OCI-M1 (cell line): ENCODE data around the gene ITGA1.
A peak's percentile ranks its signal among the peaks of the same experiment; 100 is the strongest.

Experiments used
- DNase-seq: peaks from one replicate; lab custom pipeline; 2025; lab: John Stamatoyannopoulos, UW

ITGA1 gene

GRCh38 chr5:52772668-52773067 lies 15.0 kb upstream of the ITGA1 start:
- no peak for DNase-seq

GRCh38 chr5:52773342-52773741 lies 14.4 kb upstream of the ITGA1 start:
- DNase-seq, result no peak

DNA sequence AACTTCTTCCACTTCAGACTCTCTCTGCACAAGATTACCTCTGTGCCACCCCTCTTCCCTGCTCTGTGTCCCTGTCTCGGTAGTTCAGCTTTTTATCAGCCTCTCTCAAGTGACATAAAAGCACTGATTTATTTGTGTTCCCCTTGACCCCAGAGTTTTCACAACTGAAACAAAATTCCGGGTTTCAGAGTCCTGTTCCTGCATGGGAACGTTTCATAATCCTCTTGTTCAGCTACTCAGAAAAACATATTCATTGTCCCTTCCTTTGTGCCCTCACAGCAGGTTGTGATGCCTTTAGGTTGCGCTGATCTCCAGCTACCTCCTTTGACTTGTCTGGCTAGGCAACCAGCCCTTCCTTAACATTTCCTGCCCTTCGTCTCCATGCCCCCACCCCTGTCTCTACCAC lies 13.7 kb upstream of the ITGA1 start:
- no peak for DNase-seq

GRCh38 chr5:52776116-52776515 lies 11.6 kb upstream of the ITGA1 start:
- DNase-seq, result no peak

DNA sequence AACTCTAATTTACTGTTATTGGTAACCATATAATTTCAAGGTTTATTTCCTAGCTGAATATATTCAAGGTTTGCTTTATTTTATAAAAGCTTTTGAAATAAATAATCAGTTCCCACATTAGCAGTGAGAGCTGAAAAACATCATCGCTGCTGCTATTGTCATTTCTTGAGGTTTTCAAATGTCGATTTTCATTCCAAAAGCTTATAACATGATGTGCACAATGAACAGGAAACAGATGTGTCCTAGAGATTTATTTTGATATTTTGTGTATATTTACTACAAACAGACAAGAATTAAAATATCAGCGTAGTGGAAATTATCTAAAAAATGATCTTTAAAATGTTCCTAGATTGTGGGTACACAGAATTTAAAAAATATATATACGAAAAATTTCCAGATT lies 10.5 kb upstream of the ITGA1 start:
- DNase-seq, result no peak

- no peak for DNase-seq
Measured at GRCh38 chr5:52778781-52779180, 8.9 kb upstream of the ITGA1 start.

- DNase-seq, result no peak
Measured at GRCh38 chr5:52779213-52779612, 8.5 kb upstream of the ITGA1 start.

DNA sequence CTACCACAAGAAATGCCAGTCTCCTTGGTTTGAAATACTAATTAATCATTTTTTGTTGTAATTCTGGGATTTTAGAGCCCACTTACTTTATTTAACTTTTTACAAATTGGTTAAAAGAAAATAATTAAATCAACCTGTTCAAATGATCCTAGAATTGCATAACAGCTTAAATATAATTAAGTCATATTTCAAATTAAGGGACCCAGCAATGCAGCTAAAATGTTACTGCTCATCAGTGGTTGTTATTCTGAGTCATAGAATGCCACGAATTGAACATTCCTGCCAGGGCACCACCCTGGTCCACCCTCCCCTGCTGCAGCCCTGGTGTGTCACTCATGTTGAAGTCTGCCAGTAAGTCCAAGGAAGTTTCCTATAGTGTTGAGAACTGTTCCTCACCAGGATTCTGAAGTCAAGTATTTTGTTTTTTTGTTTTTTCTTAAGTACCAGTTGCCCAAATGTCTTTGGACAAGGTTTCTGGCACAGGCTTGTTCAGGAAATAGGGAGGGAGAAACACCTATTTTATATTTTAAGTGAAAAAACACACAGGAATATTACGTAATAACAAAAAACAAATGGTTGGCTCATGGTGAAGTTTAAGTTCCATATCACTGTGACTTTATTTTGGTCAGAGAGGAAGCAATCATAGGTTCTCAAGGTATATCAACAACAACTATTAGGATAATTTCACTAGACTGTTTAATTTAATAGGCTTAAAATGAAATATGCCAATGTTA lies 4.3 kb upstream of the ITGA1 start:
- no peak for DNase-seq

DNA sequence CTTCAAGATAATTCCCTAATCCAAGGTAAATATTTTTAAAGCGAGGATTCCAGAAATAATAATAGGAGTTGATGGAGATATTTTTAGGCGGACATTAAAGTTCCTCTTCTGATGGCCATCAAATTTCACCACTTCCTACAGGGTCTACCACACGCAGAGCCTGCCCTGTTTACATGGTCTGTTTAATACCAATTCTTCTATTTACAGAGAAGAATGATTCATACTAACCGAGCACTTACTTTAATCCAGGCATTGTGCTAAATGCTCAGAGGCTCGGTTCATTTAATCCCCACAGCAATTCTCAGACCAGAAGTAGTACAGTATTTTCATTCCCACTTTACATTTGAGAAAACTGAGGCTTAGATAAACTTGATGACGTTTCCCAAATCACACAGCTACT lies 3.0 kb upstream of the ITGA1 start:
- DNase-seq, result no peak

DNA sequence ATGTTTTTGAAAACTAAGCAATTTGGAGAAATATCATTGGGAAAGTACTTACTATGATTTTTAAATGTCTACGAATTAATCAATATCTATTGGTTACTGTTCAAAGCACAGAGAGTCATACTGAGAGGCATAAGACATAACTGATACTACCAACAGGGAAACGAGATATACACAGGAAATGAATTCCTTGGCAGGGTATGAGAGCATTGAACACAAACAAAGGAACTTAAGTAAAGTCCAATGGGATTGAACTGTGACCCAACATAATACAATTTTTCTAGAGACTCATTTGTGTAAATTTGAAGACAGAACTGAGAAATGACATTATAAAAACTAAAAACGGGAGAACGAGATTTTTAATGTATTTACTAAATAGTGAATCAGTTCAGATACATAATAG lies 1.3 kb upstream of the ITGA1 start:
- DNase-seq, result no peak

DNA sequence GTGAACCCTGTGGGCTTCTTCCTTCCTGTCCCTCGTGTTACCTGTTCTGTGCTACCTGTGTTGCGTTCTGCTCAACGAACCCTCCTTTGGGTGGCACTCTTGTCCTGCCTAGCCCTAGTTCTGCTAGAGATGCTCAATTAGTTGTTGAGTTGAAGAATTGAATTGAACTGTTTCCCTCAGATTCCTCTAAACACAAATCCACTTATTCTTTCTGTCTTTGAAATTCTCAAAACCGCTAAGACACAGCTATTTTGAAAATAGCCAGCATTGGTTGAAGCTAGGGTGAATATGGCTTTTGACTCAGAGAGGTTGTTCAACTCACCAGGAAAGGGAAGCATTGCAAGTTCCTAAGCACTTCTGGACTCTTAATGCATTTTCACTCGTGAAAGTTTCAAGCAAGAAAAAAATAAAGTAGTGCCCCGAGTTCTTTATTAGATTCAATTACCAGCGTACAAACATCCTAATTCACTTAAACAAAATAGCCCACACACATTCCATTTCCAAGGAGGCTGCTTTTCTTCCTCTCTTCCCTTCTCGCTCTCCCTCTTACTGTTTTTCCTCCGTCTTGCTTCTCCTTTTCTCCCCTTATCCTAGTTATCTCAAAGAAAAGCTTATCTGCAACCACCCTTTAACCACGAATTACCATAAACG lies 642 bp upstream of the ITGA1 start:
- peak; percentile 61 for DNase-seq

DNA sequence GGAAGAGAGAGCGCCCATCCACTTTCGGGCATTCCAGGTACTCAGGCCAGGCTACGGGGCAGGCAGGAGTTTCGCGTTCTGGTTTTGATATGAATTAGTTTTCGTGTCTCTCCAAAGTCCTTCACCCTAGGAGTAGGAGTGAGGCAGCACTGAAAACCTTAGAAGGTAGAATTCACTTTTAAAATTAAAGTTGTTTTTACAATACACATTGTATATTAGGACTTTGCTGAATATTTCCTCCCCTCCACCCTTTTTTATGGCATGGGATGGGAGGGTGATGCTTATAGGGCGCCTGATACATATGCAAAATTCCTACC lies 747 bp downstream of the ITGA1 start:
- DNase-seq, result no peak

GRCh38 chr5:52789378-52789777 lies 1.7 kb downstream of the ITGA1 start:
- DNase-seq, result no peak

- no peak for DNase-seq
Measured at GRCh38 chr5:52789851-52790250, 2.1 kb downstream of the ITGA1 start.

DNA sequence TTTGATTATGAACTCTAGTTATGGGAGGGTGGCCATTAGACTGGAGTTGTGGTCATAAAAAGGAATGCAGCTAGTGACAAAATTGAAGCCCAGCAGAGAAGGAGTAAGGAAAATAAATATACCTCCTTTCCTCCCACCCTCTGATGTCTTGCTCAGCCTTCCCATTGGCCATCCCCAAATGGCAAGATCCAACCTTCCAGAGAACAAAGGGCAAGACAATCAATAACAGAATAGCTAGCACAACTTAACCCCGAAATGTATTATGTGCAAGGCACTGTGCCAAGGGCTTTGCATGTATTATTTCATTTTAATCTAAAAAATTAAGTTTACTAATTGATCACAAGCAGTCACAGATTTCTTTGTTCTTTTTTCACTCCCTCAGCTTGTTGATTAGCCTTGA lies 3.6 kb downstream of the ITGA1 start:
- DNase-seq, result no peak

GRCh38 chr5:52794519-52794918 lies 6.8 kb downstream of the ITGA1 start:
- DNase-seq, result peak; percentile 34

DNA sequence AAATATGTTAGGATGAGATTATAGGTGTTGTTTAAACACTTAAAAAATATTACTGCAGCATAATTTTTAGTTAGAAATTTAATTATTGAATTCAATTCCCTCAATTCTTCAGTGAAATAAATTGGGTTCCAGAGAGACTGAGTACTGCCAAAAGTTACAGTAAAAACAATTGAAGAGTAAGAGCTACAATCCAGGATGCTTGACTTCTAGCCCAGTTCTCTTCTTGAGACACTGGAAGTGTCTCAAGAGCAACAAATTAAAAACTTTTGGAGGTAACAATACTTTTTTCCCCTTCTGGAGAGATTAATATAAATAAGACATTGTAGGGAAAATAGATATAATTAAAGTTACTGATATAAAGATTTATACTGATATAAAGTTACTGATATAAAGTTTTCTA lies 8.3 kb downstream of the ITGA1 start:
- DNase-seq, result no peak

DNA sequence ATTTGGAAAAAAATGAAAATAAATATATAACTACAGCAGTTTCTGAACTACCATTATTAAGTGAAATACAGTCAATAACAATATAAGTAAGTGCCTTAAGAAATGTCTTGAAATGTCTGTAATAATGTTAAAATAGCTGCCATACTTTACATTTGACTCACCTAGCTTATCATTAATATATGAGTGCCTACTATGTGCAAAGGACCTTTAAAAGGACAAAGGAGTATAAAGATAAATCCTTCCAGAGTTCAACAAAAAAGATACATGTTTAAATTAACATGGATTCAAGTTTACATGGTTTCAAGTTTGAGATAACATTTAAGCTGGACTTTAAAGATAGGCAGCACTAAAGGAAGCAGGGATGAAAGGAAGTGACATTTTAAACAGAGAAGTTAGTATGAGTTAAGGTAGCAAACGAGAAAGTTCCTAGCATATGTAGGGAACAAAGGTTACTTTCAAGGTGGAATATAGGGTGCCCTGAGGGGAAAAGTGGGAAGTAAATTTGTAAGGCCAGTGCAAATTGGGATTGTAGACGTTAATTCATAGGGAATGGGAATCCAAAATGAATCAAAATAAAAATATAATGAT lies 8.9 kb downstream of the ITGA1 start:
- DNase-seq, result peak; percentile 20

DNA sequence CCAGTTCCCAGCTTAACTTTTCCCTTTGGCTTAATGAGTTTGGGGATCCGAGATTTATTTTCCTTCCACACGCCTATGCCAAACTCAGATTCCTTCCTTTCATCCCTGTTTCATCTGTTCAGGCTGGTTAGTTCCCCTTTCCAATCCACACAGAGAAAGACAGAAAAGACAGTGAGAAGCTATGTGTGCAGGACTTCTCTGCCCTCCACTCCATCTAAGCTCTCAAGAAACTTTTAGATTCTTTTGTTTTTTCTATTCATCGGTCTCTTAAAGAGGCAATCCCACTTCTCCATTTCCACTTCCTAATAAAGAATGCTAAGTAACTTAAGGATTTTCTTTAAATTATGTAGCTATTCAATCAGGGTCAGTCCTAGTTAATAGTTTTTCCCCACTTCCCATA lies 11.2 kb downstream of the ITGA1 start:
- DNase-seq, result peak; percentile 70

- no peak for DNase-seq
Measured at GRCh38 chr5:52799358-52799982, 11.8 kb downstream of the ITGA1 start.

GRCh38 chr5:52799983-52800393 lies 12.3 kb downstream of the ITGA1 start:
- peak; percentile 98 for DNase-seq

DNA sequence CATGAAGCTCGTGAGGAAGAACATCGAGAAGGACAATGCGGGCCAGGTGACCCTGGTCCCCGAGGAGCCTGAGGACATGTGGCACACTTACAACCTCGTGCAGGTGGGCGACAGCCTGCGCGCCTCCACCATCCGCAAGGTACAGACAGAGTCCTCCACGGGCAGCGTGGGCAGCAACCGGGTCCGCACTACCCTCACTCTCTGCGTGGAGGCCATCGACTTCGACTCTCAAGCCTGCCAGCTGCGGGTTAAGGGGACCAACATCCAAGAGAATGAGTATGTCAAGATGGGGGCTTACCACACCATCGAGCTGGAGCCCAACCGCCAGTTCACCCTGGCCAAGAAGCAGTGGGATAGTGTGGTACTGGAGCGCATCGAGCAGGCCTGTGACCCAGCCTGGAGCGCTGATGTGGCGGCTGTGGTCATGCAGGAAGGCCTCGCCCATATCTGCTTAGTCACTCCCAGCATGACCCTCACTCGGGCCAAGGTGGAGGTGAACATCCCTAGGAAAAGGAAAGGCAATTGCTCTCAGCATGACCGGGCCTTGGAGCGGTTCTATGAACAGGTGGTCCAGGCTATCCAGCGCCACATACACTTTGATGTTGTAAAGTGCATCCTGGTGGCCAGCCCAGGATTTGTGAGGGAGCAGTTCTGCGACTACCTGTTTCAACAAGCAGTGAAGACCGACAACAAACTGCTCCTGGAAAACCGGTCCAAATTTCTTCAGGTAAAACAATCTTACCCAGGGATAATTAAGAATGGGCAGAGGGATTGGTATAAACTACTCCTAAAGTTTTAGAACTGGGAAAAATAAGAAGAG lies 12.9 kb downstream of the ITGA1 start:
- peak; percentile 75 for DNase-seq
